Choroid plexus epithelial cell (primary cell): Measurements from ENCODE around the gene WNK1.
"Not testable (repeated sequence)": the region's sequence is repeated elsewhere in the genome, so short reads cannot be mapped to it uniquely, and the experiment has no call there.

ENCODE experiments used
- DNase-seq: peaks from one replicate; pipeline ENCODE4 v3.0.0-alpha.2; 2010; ENCODE audit warnings: low read depth
- H3K4me3 ChIP-seq: 2 replicates; pipeline ENCODE4 v1.5.1; 2011; ENCODE audit warnings: low read depth, mild to moderate bottlenecking, control low read depth, low read length, moderate library complexity
- TF ChIP-seq, protein P1 (sequence below): conservative IDR thresholded peaks from 2 replicates; pipeline ENCODE4 v1.5.1; 2011; ENCODE audit warnings: low read depth, mild to moderate bottlenecking, control low read depth, inconsistent platforms, low read length, moderate library complexity

Gene WNK1

DNA sequence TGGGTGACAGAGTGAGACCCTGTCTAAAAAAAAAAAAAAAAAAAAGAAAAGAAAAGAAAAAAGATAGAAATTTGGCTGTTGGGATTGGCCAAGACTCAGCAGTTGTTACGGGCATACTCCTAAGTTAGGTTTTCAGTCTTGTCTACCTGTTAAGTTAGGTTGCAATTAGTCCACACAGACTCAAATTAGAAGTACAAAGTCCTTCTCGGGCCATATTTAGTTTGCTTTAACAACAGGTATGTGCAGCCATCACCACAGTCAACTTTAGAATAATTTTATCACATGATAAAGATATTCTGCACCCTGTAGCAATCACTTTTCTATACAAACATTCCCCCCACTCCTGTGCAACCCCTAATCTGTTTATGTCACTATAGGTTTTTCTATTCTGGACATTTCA lies 85.2 kb downstream of the WNK1 start:
- H3K4me3 ChIP-seq: no peak overlapping the region
- DNase-seq: no peak
- TF ChIP-seq, protein P1, sequence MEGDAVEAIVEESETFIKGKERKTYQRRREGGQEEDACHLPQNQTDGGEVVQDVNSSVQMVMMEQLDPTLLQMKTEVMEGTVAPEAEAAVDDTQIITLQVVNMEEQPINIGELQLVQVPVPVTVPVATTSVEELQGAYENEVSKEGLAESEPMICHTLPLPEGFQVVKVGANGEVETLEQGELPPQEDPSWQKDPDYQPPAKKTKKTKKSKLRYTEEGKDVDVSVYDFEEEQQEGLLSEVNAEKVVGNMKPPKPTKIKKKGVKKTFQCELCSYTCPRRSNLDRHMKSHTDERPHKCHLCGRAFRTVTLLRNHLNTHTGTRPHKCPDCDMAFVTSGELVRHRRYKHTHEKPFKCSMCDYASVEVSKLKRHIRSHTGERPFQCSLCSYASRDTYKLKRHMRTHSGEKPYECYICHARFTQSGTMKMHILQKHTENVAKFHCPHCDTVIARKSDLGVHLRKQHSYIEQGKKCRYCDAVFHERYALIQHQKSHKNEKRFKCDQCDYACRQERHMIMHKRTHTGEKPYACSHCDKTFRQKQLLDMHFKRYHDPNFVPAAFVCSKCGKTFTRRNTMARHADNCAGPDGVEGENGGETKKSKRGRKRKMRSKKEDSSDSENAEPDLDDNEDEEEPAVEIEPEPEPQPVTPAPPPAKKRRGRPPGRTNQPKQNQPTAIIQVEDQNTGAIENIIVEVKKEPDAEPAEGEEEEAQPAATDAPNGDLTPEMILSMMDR: no peak

DNA sequence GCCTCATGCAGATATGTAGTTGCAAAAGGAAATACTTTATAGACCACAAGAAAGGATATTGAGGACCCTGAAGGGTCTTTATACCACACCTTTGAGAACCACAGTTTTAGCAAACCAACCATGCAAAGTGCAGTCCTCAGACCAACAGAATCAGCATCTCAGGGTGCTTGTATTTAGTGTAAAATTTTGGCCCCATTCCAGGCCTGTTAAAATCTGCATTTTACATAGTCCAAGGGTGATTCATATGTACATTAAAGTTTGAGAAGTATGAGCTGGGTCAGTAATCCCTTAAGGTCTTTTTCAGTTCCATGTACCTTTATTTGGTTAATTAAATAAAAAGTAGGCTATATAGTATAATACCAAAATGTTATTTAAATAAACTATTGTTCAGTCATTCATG lies 91.2 kb downstream of the WNK1 start:
- TF ChIP-seq, protein P1: no peak
- DNase-seq: peak; percentile 48
- no peak overlapping the region for H3K4me3 ChIP-seq

DNA sequence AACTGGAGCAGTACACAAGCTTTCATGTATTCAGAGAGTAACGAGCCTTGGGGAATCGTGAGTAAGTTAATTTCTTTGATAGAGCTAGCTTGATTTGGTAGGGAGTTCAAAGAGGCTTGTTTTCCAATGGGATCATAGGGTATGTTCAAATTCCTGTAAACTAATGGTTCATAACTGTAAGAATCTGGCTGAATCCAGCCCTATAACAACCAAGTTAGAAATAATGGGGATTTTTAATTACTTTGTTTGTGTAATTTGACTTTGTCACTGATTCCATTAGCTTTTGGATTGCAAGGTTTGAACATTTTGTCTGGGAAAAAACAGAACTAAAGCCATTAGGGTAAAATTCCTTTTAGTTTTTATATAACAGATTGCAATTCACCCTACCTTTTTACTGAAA lies 94.0 kb downstream of the WNK1 start:
- DNase-seq: no peak
- TF ChIP-seq, protein P1: no peak
- no peak overlapping the region for H3K4me3 ChIP-seq

DNA sequence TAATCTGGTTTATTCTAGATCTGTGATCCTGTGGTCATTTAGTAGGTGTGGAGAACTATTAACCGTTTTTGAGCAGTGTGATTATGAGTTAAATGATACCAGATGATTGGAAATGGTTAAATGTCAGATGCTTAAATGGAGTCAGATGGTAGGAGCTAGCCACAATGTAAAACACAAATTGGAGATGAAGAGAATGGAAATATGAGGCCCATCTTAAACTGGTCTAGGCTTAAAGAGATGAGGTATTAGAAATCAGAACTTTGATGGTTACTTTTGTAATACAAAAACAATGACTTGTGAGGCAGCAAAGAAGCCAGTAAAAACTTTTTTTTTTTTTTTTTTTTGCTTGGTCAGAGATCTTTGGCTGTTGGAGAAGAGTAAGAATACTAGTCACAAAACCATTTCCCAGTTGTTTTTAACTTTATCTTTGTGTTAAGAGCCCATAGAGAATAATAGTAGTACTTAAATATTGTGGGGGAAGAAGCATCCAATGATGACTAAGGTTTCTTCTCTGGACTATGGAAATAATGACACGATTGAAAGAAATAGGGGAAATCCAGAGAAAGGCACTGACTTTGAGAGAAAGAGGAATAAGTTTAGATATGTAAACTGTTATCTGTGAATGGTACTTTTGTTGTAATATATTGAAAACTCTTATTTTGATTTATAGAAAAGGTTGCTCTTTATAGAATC lies 95.9 kb downstream of the WNK1 start:
- no peak overlapping the region for H3K4me3 ChIP-seq
- TF ChIP-seq, protein P1: no peak
- peak; percentile 47 for DNase-seq

DNA sequence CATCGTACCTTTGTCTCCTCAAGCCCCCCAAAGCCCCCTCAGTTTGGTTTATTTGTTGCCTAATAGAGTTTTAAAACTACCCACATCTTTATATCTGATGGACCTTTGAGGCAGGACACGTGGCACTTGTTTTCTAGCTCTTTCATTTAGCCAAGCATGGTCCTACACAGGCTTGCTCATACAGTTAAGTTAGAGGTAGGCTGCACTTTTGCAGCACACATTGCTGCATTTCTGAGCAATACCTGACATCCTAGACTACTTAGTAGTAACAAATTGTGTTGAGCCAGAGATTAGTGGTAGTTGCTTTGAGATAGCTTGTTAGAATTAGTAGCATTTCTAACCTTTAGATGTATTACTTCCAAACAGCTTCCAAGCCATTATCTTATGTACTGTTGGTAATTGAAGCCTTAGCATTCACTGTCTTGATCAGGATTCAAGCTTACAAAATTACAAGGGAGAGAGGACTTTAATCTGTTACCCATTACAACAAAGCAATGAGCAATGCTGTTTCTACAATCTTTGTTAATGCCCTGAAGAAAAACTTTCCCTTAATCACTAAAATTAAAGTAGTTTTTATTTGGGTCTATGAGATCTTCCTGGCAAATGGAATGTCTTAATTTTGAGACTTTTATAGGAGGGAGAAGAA lies 96.6 kb downstream of the WNK1 start:
- DNase-seq: no peak
- TF ChIP-seq, protein P1: no peak

DNA sequence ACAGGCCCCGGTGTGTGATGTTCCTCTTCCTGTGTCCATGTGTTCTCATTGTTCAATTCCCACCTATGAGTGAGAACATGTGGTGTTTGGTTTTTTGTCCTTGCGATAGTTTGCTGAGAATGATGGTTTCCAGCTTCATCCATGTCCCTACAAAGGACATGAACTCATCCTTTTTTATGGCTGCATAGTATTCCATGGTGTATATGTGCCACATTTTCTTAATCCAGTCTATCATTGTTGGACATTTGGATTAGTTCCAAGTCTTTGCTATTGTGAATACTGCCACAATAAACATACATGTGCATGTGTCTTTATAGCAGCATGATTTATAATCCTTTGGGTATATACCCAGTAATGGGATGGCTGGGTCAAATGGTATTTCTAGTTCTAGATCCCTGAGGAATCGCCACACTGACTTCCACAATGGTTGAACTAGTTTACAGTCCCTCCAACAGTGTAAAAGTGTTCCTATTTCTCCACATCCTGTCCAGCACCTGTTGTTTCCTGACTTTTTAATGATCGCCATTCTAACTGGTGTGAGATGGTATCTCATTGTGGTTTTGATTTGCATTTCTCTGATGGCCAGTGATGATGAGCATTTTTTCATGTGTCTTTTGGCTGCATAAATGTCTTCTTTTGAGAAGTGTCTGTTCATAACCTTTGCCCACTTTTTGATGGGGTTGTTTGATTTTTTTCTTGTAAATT lies 97.5 kb downstream of the WNK1 start:
- DNase-seq, H3K4me3 ChIP-seq: not testable (repeated sequence)

More for the DNA sequence above, 96.6 kb downstream of the WNK1 start:
- no peak overlapping the region for H3K4me3 ChIP-seq

DNA sequence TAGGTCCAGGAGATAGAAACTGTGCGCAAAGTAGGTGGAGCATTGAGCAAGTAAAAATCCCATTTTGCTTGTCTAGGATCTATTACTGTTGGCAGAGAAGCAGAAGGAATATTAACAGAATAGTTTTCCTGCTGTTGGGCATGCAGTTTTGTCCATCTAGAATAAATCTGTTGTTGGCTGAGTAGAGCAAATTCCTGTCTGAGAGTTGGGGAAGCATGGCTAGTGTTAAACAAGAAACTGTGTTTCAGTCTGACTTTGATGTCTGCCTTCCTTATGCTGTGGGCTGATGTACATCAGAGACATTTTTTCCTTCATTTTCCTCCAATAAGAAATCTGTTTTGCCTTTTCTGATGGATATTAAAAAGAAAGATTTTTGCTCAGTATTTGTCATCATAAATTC lies 99.0 kb downstream of the WNK1 start:
- TF ChIP-seq, protein P1: no peak
- peak; percentile 51 for DNase-seq
- no peak overlapping the region for H3K4me3 ChIP-seq
